Left lung (tissue), 10 donors: ENCODE data around the gene RNF40. TPM values are rescaled to one million over a fixed set of nuclear protein-coding genes. Genes with fewer than 3 reads are reported as not detected.

Experiments
- ATAC-seq: fragments of 200-7000 bp; cut with Tn5 transposase; one replicate; pipeline ENCODE4 v1.9.1; 2020; ENCODE audit warnings: moderate library complexity
- DNase-seq, 4 donors: peaks; one replicate each; pipeline ENCODE4 v3.0.0-alpha.2; 2013 to 2020
- H3K27ac ChIP-seq, 2 donors: fragments of 200-600 bp; sonication (generic) in 1 of 2; one replicate each; pipeline versions ENCODE4 v1.5.0 to v1.8.0; 2020 to 2021
- H3K27me3 ChIP-seq, 2 donors: fragments of 200-600 bp; sonication (generic) in 1 of 2; one replicate each; pipeline versions ENCODE4 v1.5.0 to v1.8.0; 2020 to 2021
- H3K36me3 ChIP-seq, 2 donors: fragments of 200-600 bp; sonication (generic) in 1 of 2; one replicate each; pipeline versions ENCODE4 v1.5.0 to v1.8.0; 2020 to 2021
- H3K4me1 ChIP-seq, 2 donors: fragments of 200-600 bp; one replicate each; pipeline ENCODE4 v1.8.0; 2021
- H3K4me3 ChIP-seq, 2 donors: fragments of 200-600 bp; sonication (generic) in 1 of 2; one replicate each; pipeline versions ENCODE4 v1.5.0 to v1.8.0; 2020 to 2021; ENCODE audit warnings: mild to moderate bottlenecking in 1 of 2
- H3K9me3 ChIP-seq, 2 donors: fragments of 200-600 bp; sonication (generic) in 1 of 2; one replicate each; pipeline versions ENCODE4 v1.5.0 to v1.8.0; 2020 to 2021
- intact Hi-C, 2 donors: fragments of 100-400 bp; cut with DNase I; formaldehyde crosslinking; loops; one replicate each; pipeline versions ENCODE4 v1.11.2 to v1.14.2; 2022
- polyA plus RNA-seq, 6 donors: library from polyadenylated mRNA; unstranded; fragments of 120-200 nt; gene quantifications; one replicate each; pipeline ENCODE4 v1.2.1, GENCODE V29; 2013; ENCODE audit not compliant: insufficient read length in 6 of 6
- total RNA-seq, 2 donors: library from RNA; stranded (reverse); fragmentation: NEBNext Ultra II Directional; extraction: Animal tissue kit (Norgen Biotek cat#: 25700); gene quantifications; one replicate each; pipeline ENCODE4 v1.2.1, GENCODE V29; 2021
- TF ChIP-seq, protein P1 (sequence below), 2 donors: fragments of 200-600 bp; sonication (generic) in 1 of 2; IDR thresholded peaks; one replicate each; pipeline versions ENCODE4 v1.5.0 to v1.8.0; 2021; ENCODE audit warnings: antibody characterized with exemption in 2 of 2
- donor health status: DM: no; HTN: yes; CAD: no.
- donor health status: DM: no; HTN: no; CAD: no.

The RNF40 gene
- total and polyA plus RNA-seq, 8 donors, result 87.8 to 116 (median 98.9) TPM

- intact Hi-C loops, result no loop called here
- no peak for ATAC-seq
- no peak for DNase-seq
Measured at GRCh38 chr16:30736995-30737793, 24.9 kb upstream of the RNF40 start.

DNA sequence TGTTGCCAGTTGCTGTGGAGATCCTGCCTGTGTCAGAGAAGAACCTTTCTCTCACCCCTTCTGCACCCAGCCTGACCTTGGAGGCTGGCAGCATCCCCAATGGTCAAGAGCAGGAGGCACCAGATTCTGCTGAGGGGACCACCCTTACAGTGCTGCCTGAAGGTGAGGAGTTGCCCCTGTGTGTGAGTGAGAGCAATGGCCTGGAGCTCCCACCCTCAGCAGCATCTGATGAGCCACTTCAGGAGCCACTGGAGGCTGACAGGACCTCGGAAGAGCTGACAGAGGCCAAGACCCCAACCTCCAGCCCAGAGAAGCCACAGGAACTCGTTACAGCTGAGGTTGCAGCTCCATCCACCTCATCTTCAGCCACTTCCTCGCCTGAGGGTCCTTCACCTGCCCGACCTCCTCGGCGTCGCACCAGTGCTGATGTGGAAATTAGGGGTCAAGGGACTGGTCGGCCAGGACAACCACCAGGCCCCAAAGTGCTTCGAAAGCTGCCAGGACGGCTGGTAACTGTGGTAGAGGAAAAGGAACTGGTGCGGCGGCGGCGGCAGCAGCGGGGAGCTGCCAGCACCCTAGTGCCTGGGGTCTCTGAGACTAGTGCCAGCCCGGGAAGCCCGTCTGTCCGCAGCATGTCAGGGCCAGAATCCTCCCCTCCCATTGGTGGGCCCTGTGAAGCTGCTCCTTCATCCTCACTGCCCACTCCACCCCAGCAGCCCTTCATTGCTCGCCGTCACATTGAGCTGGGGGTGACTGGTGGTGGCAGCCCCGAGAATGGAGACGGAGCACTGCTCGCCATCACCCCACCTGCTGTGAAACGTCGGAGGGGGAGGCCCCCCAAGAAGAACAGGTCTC, 24.1 kb upstream of the RNF40 start:
- H3K4me1 ChIP-seq, result peaks cover 7 to 23% of the 10 kb centered on the region in 2 donors
- TF ChIP-seq, protein P1, sequence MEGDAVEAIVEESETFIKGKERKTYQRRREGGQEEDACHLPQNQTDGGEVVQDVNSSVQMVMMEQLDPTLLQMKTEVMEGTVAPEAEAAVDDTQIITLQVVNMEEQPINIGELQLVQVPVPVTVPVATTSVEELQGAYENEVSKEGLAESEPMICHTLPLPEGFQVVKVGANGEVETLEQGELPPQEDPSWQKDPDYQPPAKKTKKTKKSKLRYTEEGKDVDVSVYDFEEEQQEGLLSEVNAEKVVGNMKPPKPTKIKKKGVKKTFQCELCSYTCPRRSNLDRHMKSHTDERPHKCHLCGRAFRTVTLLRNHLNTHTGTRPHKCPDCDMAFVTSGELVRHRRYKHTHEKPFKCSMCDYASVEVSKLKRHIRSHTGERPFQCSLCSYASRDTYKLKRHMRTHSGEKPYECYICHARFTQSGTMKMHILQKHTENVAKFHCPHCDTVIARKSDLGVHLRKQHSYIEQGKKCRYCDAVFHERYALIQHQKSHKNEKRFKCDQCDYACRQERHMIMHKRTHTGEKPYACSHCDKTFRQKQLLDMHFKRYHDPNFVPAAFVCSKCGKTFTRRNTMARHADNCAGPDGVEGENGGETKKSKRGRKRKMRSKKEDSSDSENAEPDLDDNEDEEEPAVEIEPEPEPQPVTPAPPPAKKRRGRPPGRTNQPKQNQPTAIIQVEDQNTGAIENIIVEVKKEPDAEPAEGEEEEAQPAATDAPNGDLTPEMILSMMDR (IDR thresholded peaks at IDR 0.05), result no peak
- peaks cover 12 to 90% of the 10 kb centered on the region in 2 donors for H3K36me3 ChIP-seq

More at GRCh38 chr16:30736995-30737793, 24.9 kb upstream of the RNF40 start:
- Histone ChIP-seq H3K27me3 (no peaks in the 10 kb centered on the region), H3K36me3 (peaks cover 12 to 90% of the 10 kb centered on the region in 2 donors), H3K27ac (no peak overlapping the region), H3K4me3 (no peak overlapping the region), H3K9me3 (no peaks in the 10 kb centered on the region), H3K4me1 (peaks cover 7 to 23% of the 10 kb centered on the region in 2 donors)
- TF ChIP-seq, protein P1 (IDR thresholded peaks at IDR 0.05), result no peak

DNA sequence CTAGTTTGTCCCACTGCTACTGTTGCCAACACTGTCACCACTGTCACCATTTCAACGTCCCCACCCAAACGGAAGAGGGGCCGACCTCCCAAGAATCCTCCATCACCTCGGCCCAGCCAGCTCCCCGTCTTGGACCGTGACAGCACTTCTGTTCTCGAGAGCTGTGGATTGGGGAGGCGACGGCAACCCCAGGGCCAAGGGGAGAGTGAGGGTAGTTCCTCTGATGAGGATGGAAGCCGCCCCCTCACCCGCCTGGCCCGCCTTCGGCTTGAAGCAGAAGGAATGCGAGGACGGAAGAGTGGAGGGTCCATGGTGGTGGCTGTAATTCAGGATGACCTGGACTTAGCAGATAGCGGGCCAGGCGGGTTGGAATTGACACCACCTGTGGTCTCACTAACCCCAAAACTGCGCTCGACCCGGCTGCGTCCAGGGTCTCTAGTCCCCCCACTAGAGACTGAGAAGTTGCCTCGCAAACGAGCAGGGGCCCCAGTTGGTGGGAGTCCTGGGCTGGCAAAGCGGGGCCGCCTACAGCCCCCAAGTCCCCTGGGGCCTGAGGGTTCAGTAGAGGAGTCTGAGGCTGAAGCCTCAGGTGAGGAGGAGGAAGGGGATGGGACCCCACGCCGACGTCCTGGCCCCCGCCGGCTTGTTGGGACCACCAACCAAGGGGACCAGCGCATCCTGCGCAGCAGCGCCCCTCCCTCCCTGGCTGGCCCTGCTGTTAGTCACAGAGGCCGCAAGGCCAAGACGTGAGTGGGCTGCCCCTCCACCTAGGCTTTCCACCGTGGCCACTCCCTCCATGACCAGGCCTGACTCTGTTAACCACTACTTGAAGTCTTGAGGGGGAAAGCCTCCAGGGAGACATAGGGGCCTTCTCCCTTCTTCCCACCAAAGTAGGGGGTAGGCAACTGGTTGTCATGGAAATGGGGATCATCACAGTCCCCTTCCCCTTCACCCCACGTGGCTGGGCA, 22.9 kb upstream of the RNF40 start:
- Histone ChIP-seq H3K36me3 (peaks cover 12 to 90% of the 10 kb centered on the region in 2 donors), H3K9me3 (no peaks in the 10 kb centered on the region), H3K27ac (peak overlapping the region; percentile 33 to 53), H3K4me1 (peaks cover 7 to 23% of the 10 kb centered on the region in 2 donors), H3K27me3 (no peaks in the 10 kb centered on the region), H3K4me3 (no peak overlapping the region)
- ATAC-seq (no peak), DNase-seq (no peak)
- TF ChIP-seq, protein P1 (IDR thresholded peaks at IDR 0.05), result no peak
- intact Hi-C loops, result no loop called here

More for the DNA sequence above, 24.1 kb upstream of the RNF40 start:
- no peak overlapping the region for H3K27ac ChIP-seq
- H3K4me3 ChIP-seq, result no peak overlapping the region
- no peaks in the 10 kb centered on the region for H3K27me3 ChIP-seq
- DNase-seq (no peak), ATAC-seq (no peak)
- H3K9me3 ChIP-seq, result no peaks in the 10 kb centered on the region
- intact Hi-C loops, result no loop called here

DNA sequence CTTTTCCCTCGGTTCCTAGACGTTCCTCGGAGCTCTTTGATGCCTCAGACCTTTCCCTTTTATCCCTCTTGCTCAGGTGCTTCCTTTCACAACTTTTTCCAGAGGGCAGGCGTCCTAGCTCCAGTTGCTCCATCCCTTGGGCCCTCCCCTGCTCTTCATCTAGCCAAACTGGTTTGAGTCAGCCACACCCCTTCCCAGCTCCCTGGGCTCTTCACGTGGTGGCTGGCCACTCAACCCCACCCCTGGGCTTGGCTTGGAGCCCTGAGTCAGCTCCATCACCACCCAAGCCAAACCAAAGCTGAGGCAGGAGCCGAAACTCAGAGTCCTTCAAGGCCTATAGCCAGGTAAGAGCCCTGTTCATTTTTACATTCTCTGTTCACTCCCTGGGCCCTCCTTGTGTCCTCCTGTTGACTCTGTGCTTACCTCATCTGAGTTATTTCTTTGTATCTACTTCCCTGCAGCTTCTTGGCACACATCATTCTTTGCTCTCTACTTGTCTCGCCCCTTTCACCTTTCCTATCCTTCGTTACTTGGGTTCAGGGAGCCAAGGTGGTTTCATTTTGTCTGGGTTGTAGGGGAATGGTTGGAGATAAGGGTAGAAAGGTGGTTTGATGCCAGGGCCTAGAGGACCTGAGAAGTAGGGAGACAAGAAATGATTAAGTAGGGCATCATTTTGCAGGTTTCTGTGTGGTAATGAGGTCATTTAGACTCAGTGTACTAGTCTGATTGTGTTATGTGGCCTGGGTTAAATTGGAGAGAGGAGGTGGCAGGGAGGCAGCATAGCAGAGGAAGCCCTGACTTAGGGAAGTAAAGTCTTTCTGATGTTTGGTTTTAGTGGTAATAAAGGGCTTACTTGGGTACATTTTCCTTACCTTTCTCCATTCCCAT, 21.5 kb upstream of the RNF40 start:
- DNase-seq, result peak; percentile 51 to 89 (median 88)
- intact Hi-C loops, result no loop called here
- H3K4me3 ChIP-seq, result peak overlapping the region in 1 of 2 donors; percentile 43
- H3K36me3 ChIP-seq, result peaks cover 12 to 90% of the 10 kb centered on the region in 2 donors
- H3K9me3 ChIP-seq, result no peaks in the 10 kb centered on the region
- peak overlapping the region; percentile 74 to 78 for H3K27ac ChIP-seq
- TF ChIP-seq, protein P1 (IDR thresholded peaks at IDR 0.05), result no peak
- H3K4me1 ChIP-seq, result peaks cover 7 to 23% of the 10 kb centered on the region in 2 donors
- ATAC-seq, result peak; percentile 87
- H3K27me3 ChIP-seq, result no peaks in the 10 kb centered on the region
